HCT116 (cell line): ENCODE data around the gene IFITM10. TPM values are rescaled to one million over a fixed set of nuclear protein-coding genes. Genes with fewer than 3 reads are reported as not detected.

Source experiments
- ATAC-seq: fragments of 200-7000 bp; cut with Tn5 transposase; 2 replicates; pipeline ENCODE4 v1.9.1; 2020; ENCODE audit warnings: mild to moderate bottlenecking, moderate library complexity
- BruUV-seq: library from RNA; stranded (reverse); fragments of 400-500 nt; replicated peaks from 2 replicates; lab custom pipeline; 2021; lab: Mats Ljungman, UMichigan
- CTCF ChIA-PET: fragments of 300-600 bp; sonication (Branson Sonifier 250); formaldehyde crosslinking; loops from one replicate; lab custom pipeline; 2021; ENCODE audit warnings: antibody characterized with exemption; lab: Charles Lee
- POLR2A ChIA-PET: fragments of 300-600, 350-600 bp; sonication (Branson Sonifier 250); formaldehyde crosslinking; loops from one replicate; lab custom pipeline; 2021; ENCODE audit warnings: antibody characterized with exemption; lab: Charles Lee
- RAD21 ChIA-PET, 2 experiments: fragments of 300-600 bp; sonication (Branson Sonifier 250); formaldehyde crosslinking; loops; one replicate each; lab custom pipeline; 2023; ENCODE audit warnings: low total read pairs in 2 of 2; ENCODE audit not compliant: uncharacterized antibody in 2 of 2, unreplicated experiment in 2 of 2, low non-redundant PET in 1 of 2; lab: Charles Lee
- DNase-seq: peaks from one replicate; pipeline ENCODE4 v3.0.0-alpha.2; 2010; ENCODE audit warnings: low read depth, low spot score
- H2AFZ ChIP-seq: fragments of 200-600 bp; shearing (Covaris generic), sonication (generic); 2 replicates; pipeline ENCODE4 v1.6.1; 2017; ENCODE audit warnings: low read depth, mixed run types, mixed read lengths, antibody characterized with exemption, low read length; ENCODE audit not compliant: poor library complexity, severe bottlenecking
- H3K27ac ChIP-seq: 2 replicates; pipeline ENCODE4 v1.5.1; 2012; ENCODE audit warnings: low read depth, low read length
- H3K27me3 ChIP-seq: fragments of 200-600 bp; sonication (generic); 2 replicates; pipeline ENCODE4 v1.6.1; 2016; ENCODE audit warnings: mixed run types, low read length, mixed read lengths; ENCODE audit not compliant: insufficient read depth
- H3K36me3 ChIP-seq, 2 experiments: fragments of 200-500 bp in 1 of 2; fragments of 200-600 bp in 1 of 2; sonication (Bioruptor generic) in 1 of 2; sonication (generic) in 1 of 2; 2 replicates each; pipeline versions ENCODE4 v1.5.1 to v1.6.1; 2014 to 2016; ENCODE audit warnings: low read length in 2 of 2, inconsistent platforms in 1 of 2, mixed read lengths in 1 of 2, mixed run types in 1 of 2; ENCODE audit not compliant: insufficient read depth in 2 of 2, control insufficient read depth in 1 of 2
- H3K4me1 ChIP-seq, 2 experiments: fragments of 200-600 bp in 1 of 2; sonication (generic) in 1 of 2; 2 replicates each; pipeline versions ENCODE4 v1.5.1 to v1.6.1; 2012 to 2017; ENCODE audit warnings: low read length in 2 of 2, inconsistent platforms in 1 of 2, mild to moderate bottlenecking in 1 of 2, mixed read lengths in 1 of 2, mixed run types in 1 of 2, moderate library complexity in 1 of 2; ENCODE audit not compliant: insufficient read depth in 2 of 2, control insufficient read depth in 1 of 2
- H3K4me2 ChIP-seq: fragments of 200-600 bp; sonication (generic); 2 replicates; pipeline ENCODE4 v1.6.1; 2017; ENCODE audit warnings: mixed run types, low read length, mixed read lengths
- H3K4me3 ChIP-seq, 2 experiments: fragments of 200-600 bp in 1 of 2; sonication (generic) in 1 of 2; replicated peaks in 1 of 2; 2 replicates each; pipeline ENCODE4 v1.5.1; 2011 to 2016; ENCODE audit warnings: low read length in 2 of 2, control low read depth in 1 of 2, low read depth in 1 of 2, mild to moderate bottlenecking in 1 of 2, mixed read lengths in 1 of 2, mixed run types in 1 of 2
- H3K79me2 ChIP-seq: fragments of 200-600 bp; sonication (generic); 2 replicates; pipeline ENCODE4 v1.6.1; 2017; ENCODE audit warnings: mild to moderate bottlenecking, mixed run types, low read length, moderate library complexity, mixed read lengths; ENCODE audit not compliant: insufficient read depth
- H3K9ac ChIP-seq: fragments of 200-600 bp; sonication (generic); 2 replicates; pipeline ENCODE4 v1.6.1; 2016; ENCODE audit warnings: low read length, mixed read lengths
- H3K9me2 ChIP-seq: fragments of 200-600 bp; sonication (generic), shearing (Covaris generic); 2 replicates; pipeline ENCODE4 v1.6.1; 2017; ENCODE audit warnings: mixed run types, mild to moderate bottlenecking, moderate library complexity; ENCODE audit not compliant: insufficient read depth
- H3K9me3 ChIP-seq, 2 experiments: fragments of 200-500 bp in 1 of 2; fragments of 200-600 bp in 1 of 2; sonication (Bioruptor generic) in 1 of 2; sonication (generic) in 1 of 2; 2 replicates each; pipeline ENCODE4 v1.6.1; 2014 to 2017; ENCODE audit warnings: low read length in 2 of 2, mixed read lengths in 2 of 2, inconsistent platforms in 1 of 2, low read depth in 1 of 2, mild to moderate bottlenecking in 1 of 2, mixed run types in 1 of 2, moderate library complexity in 1 of 2; ENCODE audit not compliant: control insufficient read depth in 1 of 2, insufficient read depth in 1 of 2
- H4K20me1 ChIP-seq: fragments of 200-600 bp; sonication (generic), shearing (Covaris generic); 2 replicates; pipeline ENCODE4 v1.6.1; 2017; ENCODE audit warnings: mixed run types, mild to moderate bottlenecking, moderate library complexity; ENCODE audit not compliant: insufficient read depth
- CEBPB ChIP-seq: IDR thresholded peaks from 2 replicates; pipeline ENCODE4 v1.6.1; 2012; ENCODE audit warnings: low read depth
- EGR1 ChIP-seq: IDR thresholded peaks from 2 replicates; pipeline ENCODE4 v1.6.1; 2012; ENCODE audit warnings: low read depth
- EZH2 ChIP-seq: fragments of 200-600 bp; sonication (generic); IDR thresholded peaks from 2 replicates; pipeline ENCODE4 v1.6.1; 2017; ENCODE audit warnings: antibody characterized with exemption, mixed run types
- EZH2phosphoT487 ChIP-seq: fragments of 200-600 bp; IDR thresholded peaks from 2 replicates; pipeline ENCODE4 v1.6.1; 2018; ENCODE audit warnings: antibody characterized with exemption, borderline replicate concordance
- MAX ChIP-seq: IDR thresholded peaks from 2 replicates; pipeline ENCODE4 v1.6.1; 2012
- RAD21 ChIP-seq: IDR thresholded peaks from 2 replicates; pipeline ENCODE4 v1.6.1; 2012; ENCODE audit warnings: low read depth, mild to moderate bottlenecking
- REST ChIP-seq: IDR thresholded peaks from 2 replicates; pipeline ENCODE4 v1.6.1; 2012; ENCODE audit warnings: low read depth
- SRF ChIP-seq: IDR thresholded peaks from 2 replicates; pipeline ENCODE4 v1.6.1; 2012; ENCODE audit warnings: low read depth
- YY1 ChIP-seq: IDR thresholded peaks from 2 replicates; pipeline ENCODE4 v1.6.1; 2011; ENCODE audit warnings: low read length, low read depth, moderate library complexity, mild to moderate bottlenecking; ENCODE audit not compliant: insufficient replicate concordance; ENCODE audit errors: extremely low read depth
- ZNF274 ChIP-seq: fragments of 200-500 bp; sonication (Bioruptor generic); IDR thresholded peaks from 2 replicates; pipeline ENCODE4 v1.6.1; 2014; ENCODE audit warnings: mild to moderate bottlenecking, low read depth, low read length, inconsistent platforms
- intact Hi-C: fragments of 100-400 bp; cut with micrococcal nuclease; formaldehyde crosslinking; loops from 2 replicates; pipeline ENCODE4 v1.10.0; 2022
- total RNA-seq: library from RNA; stranded (reverse); gene quantifications from one replicate; pipeline ENCODE4 v1.2.1, GENCODE V29; 2021; ENCODE audit not compliant: unreplicated experiment

The IFITM10 gene
- total RNA-seq, 1 experiment from 2014 or later = 1.9 TPM

- TF ChIP-seq REST (no peak), SRF (no peak)
Observed at GRCh38 chr11:1753929-1754305, 3.5 kb upstream of the IFITM10 start (continued).

- Histone ChIP-seq H3K27ac (no peak overlapping the region), H4K20me1 (no peaks in the 10 kb centered on the region), H3K9me3 (no peaks in the 10 kb centered on the region), H3K27me3 (no peaks in the 10 kb centered on the region), H2AFZ (no peak overlapping the region), H3K4me3 (no peak overlapping the region), H3K36me3 (no peaks in the 10 kb centered on the region; a peak in 1 of 4 replicates), H3K9me2 (no peaks in the 10 kb centered on the region), H3K9ac (no peak overlapping the region), H3K79me2 (no peaks in the 10 kb centered on the region), H3K4me1 (no peaks in the 10 kb centered on the region), H3K4me2 (no peak overlapping the region)
- ChIA-PET CTCF (no interaction called here), RAD21 (no interaction called here), POLR2A (no interaction called here)
- ATAC-seq = no peak
- no peak for DNase-seq
- intact Hi-C loops = no loop called here
- TF ChIP-seq REST (no peak), EGR1 (no peak), ZNF274 (no peak), YY1 (no peak), EZH2phosphoT487 (no peak), RAD21 (no peak), MAX (no peak), SRF (no peak), CEBPB (no peak), EZH2 (no peak)
- no TSS peak for BruUV-seq
Observed at GRCh38 chr11:1753229-1753928, 3.0 kb upstream of the IFITM10 start.
